Sigmoid colon (tissue), 7 donors: ENCODE results near the gene LRRC31. TPM values are rescaled to one million over a fixed set of nuclear protein-coding genes. Genes with fewer than 3 reads are reported as not detected.

Experiments used
- DNase-seq: peaks from one replicate; pipeline ENCODE4 v3.0.0-alpha.2; 2019
- H3K27ac ChIP-seq, 4 donors: fragments of 200-600 bp; sonication (generic); one replicate each; pipeline ENCODE4 v1.5.1; 2016 to 2019; ENCODE audit warnings: mild to moderate bottlenecking in 1 of 4
- H3K27me3 ChIP-seq, 3 donors: fragments of 200-600 bp; sonication (generic); one replicate each; pipeline ENCODE4 v1.5.1; 2019; ENCODE audit warnings: mild to moderate bottlenecking in 1 of 3
- H3K36me3 ChIP-seq, 4 donors: fragments of 200-600 bp; sonication (generic); one replicate each; pipeline ENCODE4 v1.5.1; 2016 to 2019
- H3K4me1 ChIP-seq, 4 donors: fragments of 200-600 bp; sonication (generic); one replicate each; pipeline ENCODE4 v1.5.1; 2017 to 2019
- H3K4me3 ChIP-seq, 4 donors: fragments of 200-600 bp; sonication (generic); one replicate each; pipeline ENCODE4 v1.5.1; 2017 to 2019; ENCODE audit warnings: mild to moderate bottlenecking in 2 of 4, moderate library complexity in 1 of 4
- H3K9me3 ChIP-seq, 4 donors: fragments of 200-600 bp in 3 of 4; sonication (generic) in 3 of 4; one replicate each; pipeline versions ENCODE4 v1.5.1 to v1.6.1; 2013 to 2019
- CTCF ChIP-seq, 4 experiments: fragments of 450-650 bp in 3 of 4; fragments of 200-600 bp in 1 of 4; IDR thresholded peaks; one replicate each; pipeline ENCODE4 v1.5.1; 2016 to 2019; ENCODE audit warnings: antibody characterized with exemption in 4 of 4, mild to moderate bottlenecking in 3 of 4, moderate library complexity in 2 of 4
- EP300 ChIP-seq, 4 donors: sonication (generic); formaldehyde crosslinking; IDR thresholded peaks; one replicate each; pipeline ENCODE4 v1.6.1; 2017; ENCODE audit warnings: antibody characterized with exemption in 4 of 4
- POLR2A ChIP-seq, 2 donors: fragments of 450-650 bp; IDR thresholded peaks; one replicate each; pipeline ENCODE4 v1.6.1; 2016; ENCODE audit warnings: antibody characterized with exemption in 2 of 2, mild to moderate bottlenecking in 2 of 2, moderate library complexity in 2 of 2
- POLR2AphosphoS5 ChIP-seq, 4 donors: sonication (generic); formaldehyde crosslinking; IDR thresholded peaks; one replicate each; pipeline ENCODE4 v1.6.1; 2017; ENCODE audit warnings: antibody characterized with exemption in 4 of 4
- WGBS, 2 donors: extraction: QIAGEN DNeasy Blood & Tissue Kit; methylation state at CpG; one replicate each; pipeline ENCODE4 v1.1.7; 2013; 5-methylcytosine and 5-hydroxymethylcytosine counted together
- intact Hi-C: fragments of 100-400 bp; cut with DNase I; formaldehyde crosslinking; loops from one replicate; pipeline ENCODE4 v1.15.1; 2023
- polyA plus RNA-seq, 3 donors: library from polyadenylated mRNA; stranded (reverse); fragments of 200-250 nt; gene quantifications; one replicate each; pipeline ENCODE4 v1.2.3, GENCODE V29; 2013
- total RNA-seq, 4 donors: library from RNA; depleted of rRNA; stranded (reverse); fragments of >200 nt; gene quantifications; one replicate each; pipeline ENCODE4 v1.1.0, GENCODE V29; 2016
- donor health status: healthy with polysubstance abuse.
- donor health status: Bipolar disorder and iron deficiency.
- donor health status: healthy.

Gene LRRC31
- total and polyA plus RNA-seq, 7 donors: 0.36 to 81.1 (median 31.2) TPM; not detected in 3

GRCh38 chr3:169867584-169868210 lies 2.0 kb downstream of the LRRC31 start:
- H3K27me3 ChIP-seq: no peaks in the 10 kb centered on the region
- WGBS, 2 donors: 91 to 93% methylated on average over 3 of the region's 3 CpGs
- no peak for TF ChIP-seq EP300 (IDR thresholded peaks at IDR 0.05)
- TF ChIP-seq POLR2A (IDR thresholded peaks at IDR 0.05): no peak
- TF ChIP-seq CTCF (IDR thresholded peaks at IDR 0.05): no peak
- TF ChIP-seq POLR2AphosphoS5 (IDR thresholded peaks at IDR 0.05): no peak
- intact Hi-C loops: no loop called here
- no peak overlapping the region for H3K4me3 ChIP-seq
- peaks cover 0 to 5% (median 0%) of the 10 kb centered on the region in 4 donors for H3K4me1 ChIP-seq
- no peaks in the 10 kb centered on the region for H3K9me3 ChIP-seq
- no peak for DNase-seq
- no peaks in the 10 kb centered on the region for H3K36me3 ChIP-seq
- no peak overlapping the region for H3K27ac ChIP-seq

- 10 to 34% methylated on average over 12 of the region's 12 CpGs for WGBS, 2 donors
- Histone ChIP-seq H3K27me3 (no peaks in the 10 kb centered on the region), H3K4me1 (peaks cover 0 to 5% (median 0%) of the 10 kb centered on the region in 4 donors), H3K36me3 (no peaks in the 10 kb centered on the region), H3K9me3 (no peaks in the 10 kb centered on the region), H3K27ac (no peak overlapping the region), H3K4me3 (no peak overlapping the region)
- TF ChIP-seq POLR2AphosphoS5 (IDR thresholded peaks at IDR 0.05) (no peak), POLR2A (IDR thresholded peaks at IDR 0.05) (no peak), CTCF (IDR thresholded peaks at IDR 0.05) (no peak)
- intact Hi-C loops: no loop called here
- no peak for DNase-seq
Observed at GRCh38 chr3:169865176-169865767, 4.5 kb downstream of the LRRC31 start.

- DNase-seq: no peak
- intact Hi-C loops: no loop called here
- Histone ChIP-seq H3K36me3 (no peaks in the 10 kb centered on the region), H3K27me3 (no peaks in the 10 kb centered on the region), H3K4me1 (peaks cover 0 to 5% (median 0%) of the 10 kb centered on the region in 4 donors), H3K9me3 (no peaks in the 10 kb centered on the region), H3K27ac (no peak overlapping the region), H3K4me3 (no peak overlapping the region)
- WGBS, 2 donors: 41 to 74% methylated on average over 2 of the region's 2 CpGs
- TF ChIP-seq POLR2AphosphoS5 (IDR thresholded peaks at IDR 0.05) (no peak), POLR2A (IDR thresholded peaks at IDR 0.05) (no peak), CTCF (IDR thresholded peaks at IDR 0.05) (no peak), EP300 (IDR thresholded peaks at IDR 0.05) (no peak)
Observed at GRCh38 chr3:169864270-169864669, 5.5 kb downstream of the LRRC31 start.

GRCh38 chr3:169863458-169863899 lies 6.3 kb downstream of the LRRC31 start:
- no peak overlapping the region for H3K27ac ChIP-seq
- H3K9me3 ChIP-seq: no peaks in the 10 kb centered on the region
- 1 to 2% methylated on average over 6 of the region's 6 CpGs for WGBS, 2 donors
- peak; percentile 69 for DNase-seq
- no peak for TF ChIP-seq POLR2A (IDR thresholded peaks at IDR 0.05)
- no peak for TF ChIP-seq EP300 (IDR thresholded peaks at IDR 0.05)
- TF ChIP-seq POLR2AphosphoS5 (IDR thresholded peaks at IDR 0.05): peak in 2 of 4 donors; percentile 10 to 11
- TF ChIP-seq CTCF (IDR thresholded peaks at IDR 0.05): peak; percentile 64 to 88 (median 86)
- peaks cover 0 to 5% (median 0%) of the 10 kb centered on the region in 4 donors for H3K4me1 ChIP-seq
- no peaks in the 10 kb centered on the region for H3K27me3 ChIP-seq
- H3K4me3 ChIP-seq: no peak overlapping the region
- intact Hi-C loops: loop anchor here (1.0 kb wide), 1 partner anchor 103 kb away; the partner anchor contains the start of gene SEC62
- H3K36me3 ChIP-seq: no peaks in the 10 kb centered on the region
